Measurements from ENCODE around the gene LIPH.

Gene LIPH

GRCh38 chr3:185539934-185540333 is 12.5 kb downstream of the LIPH start:
- DNase-seq: no peak

- DNase-seq: no peak
Measured at GRCh38 chr3:185537369-185537970, 14.9 kb downstream of the LIPH start.

GRCh38 chr3:185534511-185534910 is 17.9 kb downstream of the LIPH start:
- DNase-seq: no peak

GRCh38 chr3:185532901-185533300 is 19.5 kb downstream of the LIPH start:
- no peak for DNase-seq

GRCh38 chr3:185530856-185531255 is 21.5 kb downstream of the LIPH start:
- DNase-seq: no peak

- DNase-seq: no peak
Measured at GRCh38 chr3:185528532-185528931, 23.9 kb downstream of the LIPH start.

GRCh38 chr3:185527364-185527763 is 25.0 kb downstream of the LIPH start:
- no peak for DNase-seq

- no peak for DNase-seq
Measured at GRCh38 chr3:185526349-185526951, 25.9 kb downstream of the LIPH start.

- DNase-seq: no peak
Measured at GRCh38 chr3:185521349-185522138, 30.8 kb downstream of the LIPH start.

GRCh38 chr3:185519021-185519420 is 33.4 kb downstream of the LIPH start:
- DNase-seq: no peak

GRCh38 chr3:185517387-185518130 is 34.8 kb downstream of the LIPH start:
- DNase-seq: no peak

- no peak for DNase-seq
Measured at GRCh38 chr3:185511711-185512110, 40.7 kb downstream of the LIPH start.

GRCh38 chr3:185508335-185508991 is 43.9 kb downstream of the LIPH start:
- DNase-seq: no peak

- no peak for DNase-seq
Measured at GRCh38 chr3:185507883-185508282, 44.5 kb downstream of the LIPH start.

- no peak for DNase-seq
Measured at GRCh38 chr3:185504636-185505035, 47.8 kb downstream of the LIPH start.

GRCh38 chr3:185503521-185503920 is 48.9 kb downstream of the LIPH start:
- no peak for DNase-seq

GRCh38 chr3:185502987-185503386 is 49.4 kb downstream of the LIPH start:
- DNase-seq: no peak

GRCh38 chr3:185498503-185499396 is 53.6 kb downstream of the LIPH start, which contains the start of gene TMEM41A:
TMEM41A (minus strand) TSS chr3:185499035; CDS start chr3:185498961, 74 bp downstream.
- DNase-seq: peak; percentile 81

- no peak for DNase-seq
Measured at GRCh38 chr3:185490241-185490640, 62.1 kb downstream of the LIPH start.

GRCh38 chr3:185489462-185489861 is 62.9 kb downstream of the LIPH start:
- no peak for DNase-seq

GRCh38 chr3:185488465-185488864 is 63.9 kb downstream of the LIPH start:
- DNase-seq: no peak

GRCh38 chr3:185486394-185486793 is 66.0 kb downstream of the LIPH start:
- DNase-seq: no peak

Data from NCI-H2081 treated with DMSO at 0.1 percent for 48 hours (cell line).